ENCODE data around the gene CSH2. TPM values are rescaled to one million over a fixed set of nuclear protein-coding genes. Genes with fewer than 3 reads are reported as not detected.

The CSH2 gene
- total and polyA plus RNA-seq, 2 of the 13 experiments (the other 11 are each of a cell fraction or from before 2014, with no cell fraction given), result not detected

- peak; percentile 79; the same call in 1 of the 2 replicates for TF ChIP-seq CCDC6 (CRISPR knock-in tag; IDR thresholded peaks at IDR 0.05)
- TF ChIP-seq ARHGAP35 (CRISPR knock-in tag; IDR thresholded peaks at IDR 0.05; ENCODE audit: borderline replicate concordance), result peak; percentile 87; the same call in 1 of the 2 replicates
- TF ChIP-seq THAP7 (CRISPR knock-in tag; IDR thresholded peaks at IDR 0.05), result peak; percentile 100
- TF ChIP-seq BRF2 (CRISPR knock-in tag; IDR thresholded peaks at IDR 0.05), result no peak
- no peak for TF ChIP-seq ZFAT (CRISPR knock-in tag; conservative IDR thresholded peaks at IDR 0.05)
- TF ChIP-seq PCBP1 (IDR thresholded peaks at IDR 0.05; ENCODE audit: borderline replicate concordance, low read depth, low read length), result 0 out of 2 replicates have a peak, but pooled peaks have one; percentile 9
- 0 out of 2 replicates have a peak, but pooled peaks have one; percentile 34 for TF ChIP-seq ZNF468 (CRISPR knock-in tag; IDR thresholded peaks at IDR 0.05)
- no peak for TF ChIP-seq ZNF30 (CRISPR knock-in tag; IDR thresholded peaks at IDR 0.05)
- TF ChIP-seq FOXK1 (CRISPR knock-in tag; IDR thresholded peaks at IDR 0.05; ENCODE audit: borderline replicate concordance, low read depth), result peak; percentile 69
- TF ChIP-seq ATF1 (CRISPR knock-in tag; IDR thresholded peaks at IDR 0.05), result peak; percentile 91
- peak; percentile 93 for TF ChIP-seq BRD4 (CRISPR knock-in tag; IDR thresholded peaks at IDR 0.05)
- TF ChIP-seq ZNF256 (CRISPR knock-in tag; conservative IDR thresholded peaks at IDR 0.05), result peak; percentile 91; the same call in 1 of the 2 replicates
- peak; percentile 78 for TF ChIP-seq ZNF142 (CRISPR knock-in tag; IDR thresholded peaks at IDR 0.05)
- TF ChIP-seq ZNF556 (CRISPR knock-in tag; IDR thresholded peaks at IDR 0.05; ENCODE audit: borderline replicate concordance), result peak; percentile 97
- no peak for TF ChIP-seq SSRP1 (CRISPR knock-in tag; IDR thresholded peaks at IDR 0.05)
- TF ChIP-seq MAX (IDR thresholded peaks at IDR 0.05), result peak; percentile 88
- peak; percentile 48 for TF ChIP-seq STAG1 (CRISPR knock-in tag; IDR thresholded peaks at IDR 0.05)
- no peak for TF ChIP-seq ZNF850 (CRISPR knock-in tag; conservative IDR thresholded peaks at IDR 0.05)
- peak; percentile 87; the same call in 1 of the 2 replicates for TF ChIP-seq E2F2 (CRISPR knock-in tag; IDR thresholded peaks at IDR 0.05; ENCODE audit: borderline replicate concordance)
- TF ChIP-seq ZNF44 (CRISPR knock-in tag; IDR thresholded peaks at IDR 0.05), result peak; percentile 59; the same call in 1 of the 2 replicates
- peak; percentile 77 for TF ChIP-seq HOXA5 (CRISPR knock-in tag; IDR thresholded peaks at IDR 0.05)
Measured at GRCh38 chr17:63827002-63827800, 46.3 kb downstream of the CSH2 start, which contains the start of the genes FTSJ3 and PSMC5 (continued).
